WTC11 (cell line): ENCODE data around the gene ID2. TPM values are rescaled to one million over a fixed set of nuclear protein-coding genes. Genes with fewer than 3 reads are reported as not detected.

ENCODE experiments used
- ATAC-seq: fragments of 200-7000 bp; cut with Tn5 transposase; 2 replicates; pipeline ENCODE4 v1.10.0; 2021; ENCODE audit warnings: mild to moderate bottlenecking, moderate library complexity
- CTCF ChIA-PET: fragments of 300-600 bp; sonication (Branson Sonifier 250); formaldehyde crosslinking; loops from one replicate; lab custom pipeline; 2021; ENCODE audit warnings: antibody characterized with exemption; lab: Charles Lee
- POLR2A ChIA-PET: fragments of 350-600 bp; sonication (Branson Sonifier 250); formaldehyde crosslinking; loops from one replicate; lab custom pipeline; 2021; ENCODE audit warnings: antibody characterized with exemption; lab: Charles Lee
- DNase-seq: peaks from one replicate; pipeline ENCODE4 v3.0.0; 2021; ENCODE audit warnings: low spot score
- H3K27ac Mint-ChIP-seq: 2 replicates; pipeline ENCODE4 v1.8.0; 2021; ENCODE audit warnings: mixed read lengths
- H3K27me3 Mint-ChIP-seq: 2 replicates; pipeline ENCODE4 v1.8.0; 2021; ENCODE audit warnings: low read depth, mild to moderate bottlenecking, moderate library complexity, mixed read lengths
- H3K36me3 Mint-ChIP-seq: 2 replicates; pipeline ENCODE4 v1.8.0; 2021; ENCODE audit warnings: mixed read lengths
- H3K4me1 Mint-ChIP-seq: 2 replicates; pipeline ENCODE4 v1.8.0; 2022; ENCODE audit warnings: mixed read lengths
- H3K4me3 Mint-ChIP-seq: 2 replicates; pipeline ENCODE4 v1.8.0; 2021; ENCODE audit warnings: mild to moderate bottlenecking, moderate library complexity, mixed read lengths
- H3K9me3 Mint-ChIP-seq: 2 replicates; pipeline ENCODE4 v1.8.0; 2021; ENCODE audit warnings: mixed read lengths
- AR ChIP-seq: fragments of 250-450 bp; sonication (Bioruptor Pico); IDR thresholded peaks from 2 replicates; pipeline ENCODE4 v1.9.0; 2021; ENCODE audit warnings: mild to moderate bottlenecking
- ELF4 ChIP-seq: sonication (generic); formaldehyde crosslinking; IDR thresholded peaks from 2 replicates; pipeline ENCODE4 v1.8.1; 2022; ENCODE audit warnings: low read depth, mild to moderate bottlenecking, moderate library complexity, missing genetic modification reagents
- EMX1 ChIP-seq: fragments of 250-450 bp; sonication (Bioruptor Pico); IDR thresholded peaks from 2 replicates; pipeline ENCODE4 v1.8.0; 2021; ENCODE audit warnings: mild to moderate bottlenecking
- FOXK1 ChIP-seq: sonication (generic); formaldehyde crosslinking; IDR thresholded peaks from 2 replicates; pipeline ENCODE4 v1.8.0; 2022; ENCODE audit warnings: mild to moderate bottlenecking, moderate library complexity, missing genetic modification reagents
- JAZF1 ChIP-seq: fragments of 250-450 bp; sonication (Bioruptor Pico); IDR thresholded peaks from 2 replicates; pipeline ENCODE4 v1.9.0; 2021; ENCODE audit warnings: moderate library complexity, mild to moderate bottlenecking, inconsistent platforms
- JUN ChIP-seq: sonication (generic); formaldehyde crosslinking; IDR thresholded peaks from 2 replicates; pipeline ENCODE4 v1.8.0; 2023; ENCODE audit warnings: mild to moderate bottlenecking, missing genetic modification reagents
- NFE2L1 ChIP-seq: sonication (generic); formaldehyde crosslinking; IDR thresholded peaks from 2 replicates; pipeline ENCODE4 v1.8.1; 2023; ENCODE audit warnings: missing genetic modification reagents
- NR3C1 ChIP-seq: sonication (generic); formaldehyde crosslinking; conservative IDR thresholded peaks from 2 replicates; pipeline ENCODE4 v1.8.1; 2023; ENCODE audit warnings: low read depth, mild to moderate bottlenecking, missing genetic modification reagents
- PRRX2 ChIP-seq: fragments of 250-450 bp; sonication (Bioruptor Pico); IDR thresholded peaks from 2 replicates; pipeline ENCODE4 v1.8.0; 2021; ENCODE audit warnings: mild to moderate bottlenecking
- SP1 ChIP-seq: sonication (generic); formaldehyde crosslinking; conservative IDR thresholded peaks from 2 replicates; pipeline ENCODE4 v1.8.1; 2022; ENCODE audit warnings: missing genetic modification reagents
- TEAD4 ChIP-seq: sonication (generic); formaldehyde crosslinking; IDR thresholded peaks from 2 replicates; pipeline ENCODE4 v1.8.0; 2022; ENCODE audit warnings: mild to moderate bottlenecking, missing genetic modification reagents
- TP53 ChIP-seq: sonication (generic); formaldehyde crosslinking; IDR thresholded peaks from 2 replicates; pipeline ENCODE4 v1.8.1; 2023; ENCODE audit warnings: mild to moderate bottlenecking, missing genetic modification reagents
- ZNF219 ChIP-seq: sonication (generic); formaldehyde crosslinking; IDR thresholded peaks from 2 replicates; pipeline ENCODE4 v1.8.0; 2023; ENCODE audit warnings: missing genetic modification reagents, mild to moderate bottlenecking, borderline replicate concordance
- ZNF232 ChIP-seq: sonication (generic); formaldehyde crosslinking; IDR thresholded peaks from 2 replicates; pipeline ENCODE4 v1.8.0; 2022; ENCODE audit warnings: mild to moderate bottlenecking, missing genetic modification reagents
- ZNF416 ChIP-seq: fragments of 250-450 bp; sonication (Bioruptor Pico); IDR thresholded peaks from 2 replicates; pipeline ENCODE4 v1.9.0; 2021; ENCODE audit warnings: mild to moderate bottlenecking, inconsistent platforms
- ZNF423 ChIP-seq: fragments of 250-450 bp; sonication (Bioruptor Pico); IDR thresholded peaks from 2 replicates; pipeline ENCODE4 v2.1.2; 2022; ENCODE audit warnings: mild to moderate bottlenecking, moderate library complexity
- ZNF532 ChIP-seq: fragments of 250-450 bp; sonication (Bioruptor Pico); IDR thresholded peaks from 2 replicates; pipeline ENCODE4 v1.9.0; 2021; ENCODE audit warnings: mild to moderate bottlenecking, borderline replicate concordance
- total RNA-seq: library from RNA; stranded (reverse); gene quantifications from 3 replicates; pipeline ENCODE4 v1.2.3, GENCODE V29; 2021
- TF ChIP-seq, protein P1 (sequence below): sonication (generic); formaldehyde crosslinking; IDR thresholded peaks from 2 replicates; pipeline ENCODE4 v1.8.0; 2022; ENCODE audit warnings: missing genetic modification reagents
- TF ChIP-seq, protein P2 (sequence below): fragments of 200-600 bp; IDR thresholded peaks from 2 replicates; pipeline ENCODE4 v1.8.0; 2022; ENCODE audit warnings: antibody characterized with exemption

The ID2 gene
- total RNA-seq, 1 experiment from 2014 or later = 38.6 TPM

DNA sequence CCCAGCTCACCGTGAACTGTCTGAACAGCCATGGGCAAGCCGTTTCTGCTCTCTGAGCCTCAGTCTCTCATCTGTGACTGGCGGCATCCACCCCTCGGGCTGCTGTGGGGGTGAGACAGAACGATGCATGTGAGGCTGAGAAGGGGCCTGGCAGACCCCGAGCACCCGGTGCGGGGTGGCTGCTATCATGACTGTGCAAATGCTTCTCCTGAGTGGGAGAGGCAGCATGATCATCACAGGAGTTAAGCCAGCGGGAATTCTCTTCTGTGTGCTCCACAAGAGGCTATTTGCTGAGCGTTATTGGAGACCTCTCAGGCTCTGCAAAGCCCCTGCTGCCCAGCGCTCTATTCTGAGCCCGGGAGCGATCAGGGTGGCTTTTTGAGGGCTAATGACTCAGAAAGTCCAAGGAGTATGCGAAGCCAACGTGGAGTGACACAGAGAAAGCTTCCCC, 45.8 kb upstream of the ID2 start:
- Mint-ChIP-seq H3K9me3 (no peaks in the 10 kb centered on the region; the same call in 1 of the 2 replicates), H3K27me3 (peaks cover 26% of the 10 kb centered on the region)
- POLR2A ChIA-PET = interaction anchor here (1.2 kb wide), 2 partner anchors 12 to 46 kb away, joined by 3 to 4 read pairs; partner anchors contain the start of gene ID2
- TF ChIP-seq JAZF1 = no peak
- TF ChIP-seq PRRX2 (CRISPR knock-in tag) = no peak
- TF ChIP-seq ZNF423 = no peak
- no peak for TF ChIP-seq FOXK1 (CRISPR knock-in tag)
- TF ChIP-seq NR3C1 (CRISPR knock-in tag) = no peak
- TF ChIP-seq ZNF232 (CRISPR knock-in tag) = no peak
- TF ChIP-seq ZNF532 (CRISPR knock-in tag) = no peak
- TF ChIP-seq JUN (CRISPR knock-in tag) = no peak
- TF ChIP-seq, all 79 proteins: peak for 0
- no peaks in the 10 kb centered on the region for H3K36me3 Mint-ChIP-seq
- H3K4me3 Mint-ChIP-seq = no peak overlapping the region
- DNase-seq (no peak), ATAC-seq (peak; percentile 20)
- CTCF ChIA-PET = no interaction called here
- no peak overlapping the region for H3K27ac Mint-ChIP-seq
- peaks cover 38% of the 10 kb centered on the region for H3K4me1 Mint-ChIP-seq

DNA sequence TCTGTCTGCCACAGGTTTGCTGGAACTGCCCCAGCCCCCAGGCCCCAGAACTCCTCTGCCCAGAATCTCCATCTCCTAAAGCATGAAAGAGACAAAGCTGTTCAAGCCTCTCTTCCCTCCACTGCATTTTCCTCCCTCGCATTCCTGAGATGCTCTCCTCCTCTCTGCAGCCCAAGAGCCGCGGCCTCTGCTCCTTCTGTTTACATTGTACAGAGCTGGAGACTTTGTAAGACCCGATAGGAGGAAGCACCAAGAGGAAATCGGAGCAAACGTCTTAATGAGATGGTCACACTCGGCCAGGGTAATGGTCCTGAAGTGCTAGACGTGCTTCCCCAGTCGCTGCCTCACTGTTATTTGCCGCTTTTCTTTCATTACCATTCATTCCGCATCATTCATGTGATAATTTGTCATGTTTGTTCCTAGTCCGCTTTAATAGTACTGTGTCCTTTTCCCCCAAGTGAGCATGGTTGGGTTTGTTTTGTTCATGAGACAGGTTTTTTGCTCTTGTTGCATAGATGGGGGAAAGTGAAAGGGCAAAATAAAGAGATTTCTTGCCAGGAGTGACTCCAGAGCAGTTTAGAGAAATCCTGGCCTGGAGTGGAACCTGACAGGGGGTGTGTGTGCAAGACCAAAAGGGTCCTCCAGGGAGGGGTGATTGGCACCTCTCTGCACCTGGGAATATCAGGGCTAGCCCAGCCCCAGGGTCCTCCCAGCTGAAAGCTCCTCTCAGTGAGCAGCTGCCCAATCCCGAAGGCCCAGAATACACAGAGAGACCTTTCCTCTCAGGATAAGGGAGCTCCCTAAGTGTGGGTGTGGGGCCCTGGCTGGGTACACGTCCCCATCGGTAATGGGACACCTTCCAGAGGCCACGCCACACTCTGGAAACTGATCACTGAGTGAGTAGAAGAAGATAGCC, 44.9 kb upstream of the ID2 start:
- TF ChIP-seq ZNF219 (CRISPR knock-in tag) (no peak), NFE2L1 (no peak)
- TF ChIP-seq, protein P1, sequence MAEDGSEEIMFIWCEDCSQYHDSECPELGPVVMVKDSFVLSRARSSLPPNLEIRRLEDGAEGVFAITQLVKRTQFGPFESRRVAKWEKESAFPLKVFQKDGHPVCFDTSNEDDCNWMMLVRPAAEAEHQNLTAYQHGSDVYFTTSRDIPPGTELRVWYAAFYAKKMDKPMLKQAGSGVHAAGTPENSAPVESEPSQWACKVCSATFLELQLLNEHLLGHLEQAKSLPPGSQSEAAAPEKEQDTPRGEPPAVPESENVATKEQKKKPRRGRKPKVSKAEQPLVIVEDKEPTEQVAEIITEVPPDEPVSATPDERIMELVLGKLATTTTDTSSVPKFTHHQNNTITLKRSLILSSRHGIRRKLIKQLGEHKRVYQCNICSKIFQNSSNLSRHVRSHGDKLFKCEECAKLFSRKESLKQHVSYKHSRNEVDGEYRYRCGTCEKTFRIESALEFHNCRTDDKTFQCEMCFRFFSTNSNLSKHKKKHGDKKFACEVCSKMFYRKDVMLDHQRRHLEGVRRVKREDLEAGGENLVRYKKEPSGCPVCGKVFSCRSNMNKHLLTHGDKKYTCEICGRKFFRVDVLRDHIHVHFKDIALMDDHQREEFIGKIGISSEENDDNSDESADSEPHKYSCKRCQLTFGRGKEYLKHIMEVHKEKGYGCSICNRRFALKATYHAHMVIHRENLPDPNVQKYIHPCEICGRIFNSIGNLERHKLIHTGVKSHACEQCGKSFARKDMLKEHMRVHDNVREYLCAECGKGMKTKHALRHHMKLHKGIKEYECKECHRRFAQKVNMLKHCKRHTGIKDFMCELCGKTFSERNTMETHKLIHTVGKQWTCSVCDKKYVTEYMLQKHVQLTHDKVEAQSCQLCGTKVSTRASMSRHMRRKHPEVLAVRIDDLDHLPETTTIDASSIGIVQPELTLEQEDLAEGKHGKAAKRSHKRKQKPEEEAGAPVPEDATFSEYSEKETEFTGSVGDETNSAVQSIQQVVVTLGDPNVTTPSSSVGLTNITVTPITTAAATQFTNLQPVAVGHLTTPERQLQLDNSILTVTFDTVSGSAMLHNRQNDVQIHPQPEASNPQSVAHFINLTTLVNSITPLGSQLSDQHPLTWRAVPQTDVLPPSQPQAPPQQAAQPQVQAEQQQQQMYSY = peak; percentile 66
- Mint-ChIP-seq H3K27me3 (peaks cover 26% of the 10 kb centered on the region), H3K36me3 (no peaks in the 10 kb centered on the region), H3K4me3 (peak overlapping the region; percentile 37), H3K27ac (peak overlapping the region; percentile 58; the same call in 1 of the 2 replicates), H3K4me1 (peaks cover 47% of the 10 kb centered on the region), H3K9me3 (no peaks in the 10 kb centered on the region; the same call in 1 of the 2 replicates)
- ChIA-PET POLR2A (interaction anchor here (0.8 to 1.7 kb wide), 4 partner anchors 13 to 56 kb away, joined by 3 to 11 read pairs (median 4); partner anchors contain the start of gene ID2), CTCF (interaction anchor here (1.2 to 2.3 kb wide), 2 partner anchors 44 to 56 kb away, joined by 4 to 11 read pairs; partner anchors contain the start of gene ID2)
- peak; percentile 31 for DNase-seq
- peak; percentile 66 for ATAC-seq

- no peaks in the 10 kb centered on the region; the same call in 1 of the 2 replicates for H3K9me3 Mint-ChIP-seq
- peaks cover 61% of the 10 kb centered on the region for H3K4me1 Mint-ChIP-seq
- POLR2A ChIA-PET = interaction anchor here (1.7 kb wide), 2 partner anchors 43 to 55 kb away, joined by 4 to 11 read pairs; partner anchors contain the start of gene ID2
- TF ChIP-seq AR (CRISPR knock-in tag) (no peak), EMX1 (CRISPR knock-in tag) (no peak), SP1 (CRISPR knock-in tag) (no peak), TEAD4 (CRISPR knock-in tag) (no peak), ELF4 (CRISPR knock-in tag) (no peak), TP53 (no peak), ZNF416 (CRISPR knock-in tag) (no peak), JUN (CRISPR knock-in tag) (no peak)
- TF ChIP-seq, protein P2, sequence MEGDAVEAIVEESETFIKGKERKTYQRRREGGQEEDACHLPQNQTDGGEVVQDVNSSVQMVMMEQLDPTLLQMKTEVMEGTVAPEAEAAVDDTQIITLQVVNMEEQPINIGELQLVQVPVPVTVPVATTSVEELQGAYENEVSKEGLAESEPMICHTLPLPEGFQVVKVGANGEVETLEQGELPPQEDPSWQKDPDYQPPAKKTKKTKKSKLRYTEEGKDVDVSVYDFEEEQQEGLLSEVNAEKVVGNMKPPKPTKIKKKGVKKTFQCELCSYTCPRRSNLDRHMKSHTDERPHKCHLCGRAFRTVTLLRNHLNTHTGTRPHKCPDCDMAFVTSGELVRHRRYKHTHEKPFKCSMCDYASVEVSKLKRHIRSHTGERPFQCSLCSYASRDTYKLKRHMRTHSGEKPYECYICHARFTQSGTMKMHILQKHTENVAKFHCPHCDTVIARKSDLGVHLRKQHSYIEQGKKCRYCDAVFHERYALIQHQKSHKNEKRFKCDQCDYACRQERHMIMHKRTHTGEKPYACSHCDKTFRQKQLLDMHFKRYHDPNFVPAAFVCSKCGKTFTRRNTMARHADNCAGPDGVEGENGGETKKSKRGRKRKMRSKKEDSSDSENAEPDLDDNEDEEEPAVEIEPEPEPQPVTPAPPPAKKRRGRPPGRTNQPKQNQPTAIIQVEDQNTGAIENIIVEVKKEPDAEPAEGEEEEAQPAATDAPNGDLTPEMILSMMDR = no peak
- ATAC-seq = peak; percentile 6; the same call in 1 of the 2 replicates
- peak overlapping the region; percentile 10 for H3K4me3 Mint-ChIP-seq
- no peak overlapping the region for H3K27ac Mint-ChIP-seq
- no peaks in the 10 kb centered on the region for H3K36me3 Mint-ChIP-seq
- CTCF ChIA-PET = interaction anchor here (1.2 to 2.3 kb wide), 4 partner anchors 38 to 55 kb away, joined by 4 to 11 read pairs (median 4); partner anchors contain the start of gene ID2
- H3K27me3 Mint-ChIP-seq = peaks cover 24% of the 10 kb centered on the region
- DNase-seq = no peak
Observed at GRCh38 chr2:8638327-8638726, 43.5 kb upstream of the ID2 start.
